AG04450 (cell line): ENCODE measurements around the gene CBY1. TPM values are rescaled to one million over a fixed set of nuclear protein-coding genes. Genes with fewer than 3 reads are reported as not detected.
A peak's percentile ranks its signal among the peaks of the same experiment; 100 is the strongest.

Experiments used
- CTCF ChIA-PET: fragments of 300-600, 350-600 bp; formaldehyde crosslinking; extraction: SDS; loops from one replicate; lab custom pipeline; 2022; ENCODE audit warnings: antibody characterized with exemption, inconsistent platforms; lab: Charles Lee
- POLR2A ChIA-PET: fragments of 350-600 bp; formaldehyde crosslinking; extraction: SDS; loops from one replicate; lab custom pipeline; 2021; ENCODE audit warnings: antibody characterized with exemption, inconsistent platforms; lab: Yijun Ruan, JAX
- DNase-seq: peaks from one replicate; pipeline ENCODE4 v3.0.0-alpha.2; 2011; ENCODE audit warnings: low read depth, low spot score
- H3K27ac ChIP-seq: one replicate; pipeline ENCODE4 v1.5.1; 2012; ENCODE audit warnings: low read depth, low read length, control low read depth
- H3K27me3 ChIP-seq: one replicate; pipeline ENCODE4 v1.6.0; 2012; ENCODE audit warnings: low read length; ENCODE audit not compliant: control insufficient read depth, insufficient read depth
- H3K4me3 ChIP-seq: 2 replicates; pipeline ENCODE4 v1.5.1; 2011; ENCODE audit warnings: mild to moderate bottlenecking, low read depth, low read length, control low read depth
- H3K9me3 ChIP-seq: 2 replicates; pipeline ENCODE4 v1.5.1; 2012; ENCODE audit warnings: low read length; ENCODE audit not compliant: control insufficient read depth, insufficient read depth
- CTCF ChIP-seq: IDR thresholded peaks from 2 replicates; pipeline ENCODE4 v1.5.1; 2011; ENCODE audit warnings: low read depth, low read length, control low read depth, inconsistent platforms
- polyA plus RNA-seq: library from polyadenylated mRNA; depleted of rRNA; stranded (reverse); fragments of >200 nt; gene quantifications from 2 replicates; pipeline ENCODE4 v1.2.3, GENCODE V29; 2011

CBY1 gene
- polyA plus RNA-seq, 1 experiment = 43.0 TPM

- Histone ChIP-seq H3K27me3 (no peaks in the 10 kb centered on the region), H3K9me3 (no peaks in the 10 kb centered on the region), H3K27ac (peak overlapping the region; percentile 31), H3K4me3 (peak overlapping the region; percentile 85)
- 0 out of 2 replicates have a peak, but pooled peaks have one; percentile 24 for TF ChIP-seq CTCF
- CTCF ChIA-PET = interaction anchor here (1.0 to 3.9 kb wide), 2 partner anchors 18 to 25 kb away, joined by 4 to 22 read pairs; partner anchors contain the start of gene TOMM22
- POLR2A ChIA-PET = interaction anchor here (0.5 to 1.1 kb wide), 5 partner anchors 14 to 301 kb away, joined by 3 to 7 read pairs (median 3); partner anchors contain the start of gene TOMM22
- no peak for DNase-seq
Measured at GRCh38 chr22:38699784-38700183, 43.3 kb downstream of the CBY1 start.

- CTCF ChIA-PET = interaction anchor here (3.9 kb wide), 1 partner anchor 19 kb away, joined by 22 read pairs; the partner anchor contains the start of gene TOMM22
- POLR2A ChIA-PET = interaction anchor here (0.7 to 1.1 kb wide), 3 partner anchors 19 to 302 kb away, joined by 3 to 7 read pairs (median 4); partner anchors contain the start of gene TOMM22
- no peak for TF ChIP-seq CTCF
- DNase-seq = no peak
- no peaks in the 10 kb centered on the region for H3K9me3 ChIP-seq
- peak overlapping the region; percentile 78 for H3K27ac ChIP-seq
- H3K4me3 ChIP-seq = peak overlapping the region; percentile 85
- no peaks in the 10 kb centered on the region for H3K27me3 ChIP-seq
Measured at GRCh38 chr22:38700270-38700788, 43.9 kb downstream of the CBY1 start.

GRCh38 chr22:38700789-38701628, 44.6 kb downstream of the CBY1 start, which contains the start of gene JOSD1:
Gene JOSD1 (minus strand): TSS chr22:38700943. CDS start chr22:38699987, 956 bp downstream.
- POLR2A ChIA-PET = no interaction called here
- no peaks in the 10 kb centered on the region for H3K27me3 ChIP-seq
- no peak for TF ChIP-seq CTCF
- peak; percentile 82 for DNase-seq
- CTCF ChIA-PET = no interaction called here
- H3K27ac ChIP-seq = peak within 1 kb of the TSS; percentile 84
- no peaks in the 10 kb centered on the region for H3K9me3 ChIP-seq
- H3K4me3 ChIP-seq = peak within 1 kb of the TSS; percentile 85

GRCh38 chr22:38704654-38705234, 48.3 kb downstream of the CBY1 start:
- Histone ChIP-seq H3K27me3 (no peaks in the 10 kb centered on the region), H3K27ac (no peak overlapping the region), H3K4me3 (peak overlapping the region; percentile 43), H3K9me3 (peaks cover 3% of the 10 kb centered on the region; the same call in 1 of the 2 replicates)
- no peak for DNase-seq
- no peak for TF ChIP-seq CTCF
- CTCF ChIA-PET = interaction anchor here (1.0 kb wide), 1 partner anchor 21 kb away, joined by 6 read pairs; no protein-coding TSS in a partner anchor
- POLR2A ChIA-PET = interaction anchor here (0.7 to 1.7 kb wide), 2 partner anchors 23 to 28 kb away, joined by 5 to 8 read pairs; partner anchors contain the start of gene TOMM22
